Ovary (tissue), 9 donors: Measurements from ENCODE around the gene MRAS. TPM values are rescaled to one million over a fixed set of nuclear protein-coding genes. Genes with fewer than 3 reads are reported as not detected.

Experiments used
- DNase-seq, 5 donors: peaks; one replicate each; pipeline ENCODE4 v3.0.0-alpha.2; 2019 to 2020
- H3K27ac ChIP-seq, 2 donors: fragments of 200-600 bp; one replicate each; pipeline versions ENCODE4 v1.5.1 to v1.8.0; 2019 to 2022
- H3K27me3 ChIP-seq: fragments of 200-600 bp; one replicate; pipeline ENCODE4 v1.8.0; 2022
- H3K36me3 ChIP-seq: fragments of 200-600 bp; sonication (generic); one replicate; pipeline ENCODE4 v1.5.1; 2019
- H3K4me1 ChIP-seq: one replicate; pipeline ENCODE4 v1.8.1; 2013; ENCODE audit warnings: mild to moderate bottlenecking, moderate library complexity; ENCODE audit not compliant: insufficient read depth
- H3K4me3 ChIP-seq: fragments of 200-600 bp; sonication (generic); one replicate; pipeline ENCODE4 v1.5.1; 2017
- H3K9me3 ChIP-seq, 2 donors: fragments of 200-600 bp in 1 of 2; sonication (generic) in 1 of 2; one replicate each; pipeline versions ENCODE4 v1.5.1 to v1.8.1; 2013 to 2019; ENCODE audit warnings: mild to moderate bottlenecking in 1 of 2, moderate library complexity in 1 of 2
- CTCF ChIP-seq, 3 donors: fragments of 450-650 bp in 2 of 3; fragments of 200-600 bp in 1 of 3; IDR thresholded peaks; one replicate each; pipeline versions ENCODE4 v1.5.1 to v1.8.0; 2016 to 2022; ENCODE audit warnings: antibody characterized with exemption in 3 of 3, mild to moderate bottlenecking in 1 of 3
- EP300 ChIP-seq: sonication (generic); formaldehyde crosslinking; IDR thresholded peaks from one replicate; pipeline ENCODE4 v1.6.1; 2017; ENCODE audit warnings: antibody characterized with exemption
- POLR2A ChIP-seq: fragments of 450-650 bp; IDR thresholded peaks from one replicate; pipeline ENCODE4 v1.6.1; 2017; ENCODE audit warnings: antibody characterized with exemption, mild to moderate bottlenecking, moderate library complexity
- WGBS, 3 donors: extraction: QIAGEN DNeasy Blood & Tissue Kit in 1 of 3; methylation state at CpG; one replicate each; pipeline versions ENCODE4 v1.1.5 to v1.1.7; 2013 to 2017; 5-methylcytosine and 5-hydroxymethylcytosine counted together
- intact Hi-C, 4 donors: fragments of 100-400 bp; cut with DNase I; formaldehyde crosslinking; loops; one replicate each; pipeline versions ENCODE4 v1.11.0 to v1.15.1; 2022 to 2023
- polyA plus RNA-seq, 2 donors: library from polyadenylated mRNA; stranded (reverse); fragments of 200-250 nt in 1 of 2; fragments of 350-450 nt in 1 of 2; fragmentation: Illumina TruSeq in 1 of 2; extraction: RNeasy Lipid Tissue Mini Kit (QIAGEN cat#74804) in 1 of 2; gene quantifications; one replicate each; pipeline ENCODE4 v1.2.3, GENCODE V29; 2013 to 2014
- total RNA-seq, 7 donors: library from RNA; depleted of rRNA in 2 of 7; stranded (reverse); fragments of >200 nt in 2 of 7; fragmentation: NEBNext Ultra II Directional in 3 of 7; extraction: Animal tissue kit (Norgen Biotek cat#: 25700) in 3 of 7; gene quantifications; one replicate each; pipeline versions ENCODE4 v1.1.0 to v1.2.4, GENCODE V29; 2016 to 2023
- donor health status: DM: no; HTN: no; CAD: no; lungs with moderate emphysema.
- donor health status: DM: no; HTN: no; CAD: no.
- donor health status: Bipolar disorder and iron deficiency.
- donor health status: DM: yes; HTN: yes; CAD: no.
- donor health status: DM: no; HTN: no; CAD: no.
- donor health status: DM: yes; HTN: yes; CAD: no.

The MRAS gene
- total and polyA plus RNA-seq, 9 donors = 35.9 to 148 (median 80.5) TPM

- Histone ChIP-seq H3K9me3 (no peaks in the 10 kb centered on the region), H3K4me1 (no peaks in the 10 kb centered on the region), H3K4me3 (no peak overlapping the region), H3K36me3 (no peaks in the 10 kb centered on the region), H3K27ac (no peak overlapping the region), H3K27me3 (no peaks in the 10 kb centered on the region)
- no peak for DNase-seq
- TF ChIP-seq CTCF (IDR thresholded peaks at IDR 0.05) (no peak), POLR2A (no peak), EP300 (no peak)
- intact Hi-C loops = no loop called here
Observed at GRCh38 chr3:138325990-138326389, 22.4 kb upstream of the MRAS start.

- TF ChIP-seq EP300 (no peak), CTCF (IDR thresholded peaks at IDR 0.05) (no peak), POLR2A (no peak)
- WGBS, 3 donors = 92 to 94% (median 94%) methylated on average over 12 of the region's 12 CpGs
Observed at GRCh38 chr3:138326866-138327595, 21.3 kb upstream of the MRAS start.

GRCh38 chr3:138327831-138328230 lies 20.5 kb upstream of the MRAS start:
- WGBS, 3 donors = 79 to 96% (median 85%) methylated on average over 4 of the region's 4 CpGs
- H3K4me1 ChIP-seq = no peaks in the 10 kb centered on the region
- no peaks in the 10 kb centered on the region for H3K27me3 ChIP-seq
- no peaks in the 10 kb centered on the region for H3K9me3 ChIP-seq
- DNase-seq = no peak
- H3K27ac ChIP-seq = no peak overlapping the region
- intact Hi-C loops = no loop called here
- TF ChIP-seq EP300 = no peak
- no peak for TF ChIP-seq CTCF (IDR thresholded peaks at IDR 0.05)
- TF ChIP-seq POLR2A = no peak
- no peak overlapping the region for H3K4me3 ChIP-seq
- H3K36me3 ChIP-seq = no peaks in the 10 kb centered on the region

More at GRCh38 chr3:138326866-138327595, 21.3 kb upstream of the MRAS start:
- H3K36me3 ChIP-seq = no peaks in the 10 kb centered on the region
- DNase-seq = no peak
- intact Hi-C loops = no loop called here
- no peaks in the 10 kb centered on the region for H3K27me3 ChIP-seq
- no peaks in the 10 kb centered on the region for H3K4me1 ChIP-seq
- no peak overlapping the region for H3K4me3 ChIP-seq
- H3K27ac ChIP-seq = no peak overlapping the region
- no peaks in the 10 kb centered on the region for H3K9me3 ChIP-seq

GRCh38 chr3:138328341-138328740 lies 20.0 kb upstream of the MRAS start:
- no peak overlapping the region for H3K27ac ChIP-seq
- H3K4me3 ChIP-seq = no peak overlapping the region
- H3K27me3 ChIP-seq = no peaks in the 10 kb centered on the region
- H3K36me3 ChIP-seq = no peaks in the 10 kb centered on the region
- intact Hi-C loops = no loop called here
- TF ChIP-seq POLR2A (no peak), CTCF (IDR thresholded peaks at IDR 0.05) (no peak), EP300 (no peak)
- no peaks in the 10 kb centered on the region for H3K9me3 ChIP-seq
- DNase-seq = no peak
- WGBS, 3 donors = 6 to 17% (median 12%) methylated on average over 2 of the region's 2 CpGs
- H3K4me1 ChIP-seq = no peaks in the 10 kb centered on the region
